Hematopoietic multipotent progenitor cell (in vitro differentiated cells): Measurements from ENCODE around the gene SPATA18. TPM values are rescaled to one million over a fixed set of nuclear protein-coding genes. Genes with fewer than 3 reads are reported as not detected.
"Not testable (repeated sequence)": the region's sequence is repeated elsewhere in the genome, so short reads cannot be mapped to it uniquely, and the experiment has no call there.

Experiments used
- DNase-seq, 3 donors: peaks; one replicate each; pipeline ENCODE4 v3.0.0-alpha.2; 2011 to 2015; ENCODE audit warnings: low read depth in 2 of 3, low spot score in 2 of 3
- total RNA-seq: library from RNA; depleted of rRNA; stranded (reverse); fragments of >200 nt; gene quantifications from one replicate; pipeline ENCODE4 v1.2.3, GENCODE V29; 2012

The SPATA18 gene
- total RNA-seq, 1 donor, result under 0.01 TPM

DNA sequence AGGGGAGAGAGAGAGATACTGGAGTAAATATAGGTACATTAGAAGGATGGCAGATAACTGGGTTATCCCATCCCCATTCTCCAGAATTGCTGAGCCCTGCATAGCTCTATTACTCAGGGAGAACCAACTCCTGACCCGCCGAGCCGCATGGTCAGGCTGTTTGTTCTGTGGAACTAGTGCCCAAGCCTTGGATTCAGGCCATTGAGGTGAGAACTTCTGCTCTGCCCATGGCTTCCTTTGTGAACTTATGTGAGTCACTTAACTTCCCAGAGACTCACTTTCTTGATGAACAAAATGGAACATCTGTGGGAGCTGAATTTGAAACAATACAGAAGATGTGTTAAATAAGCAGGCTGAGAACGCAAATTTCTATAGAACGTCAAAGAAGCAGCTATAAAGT lies 54.2 kb downstream of the SPATA18 start:
- no peak for DNase-seq

DNA sequence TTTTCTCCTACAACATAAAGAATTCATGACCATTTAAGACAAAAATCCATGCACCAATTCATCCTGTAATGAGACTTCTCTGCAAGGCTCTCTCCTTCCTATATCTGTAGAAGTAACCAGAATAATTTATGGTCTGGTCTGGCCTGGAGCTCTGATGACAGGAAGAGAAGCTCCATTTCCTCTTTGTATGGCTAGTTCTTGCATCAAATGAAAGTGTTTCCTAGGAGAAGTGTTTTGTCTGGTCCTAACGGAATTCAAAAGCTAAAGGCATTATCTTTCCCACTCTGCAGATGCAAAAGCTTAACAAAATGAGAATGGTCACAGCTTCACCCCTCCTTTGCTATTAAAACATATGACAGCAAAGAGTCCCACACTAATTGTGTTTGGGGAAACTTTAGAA lies 55.1 kb downstream of the SPATA18 start:
- DNase-seq, result no peak

DNA sequence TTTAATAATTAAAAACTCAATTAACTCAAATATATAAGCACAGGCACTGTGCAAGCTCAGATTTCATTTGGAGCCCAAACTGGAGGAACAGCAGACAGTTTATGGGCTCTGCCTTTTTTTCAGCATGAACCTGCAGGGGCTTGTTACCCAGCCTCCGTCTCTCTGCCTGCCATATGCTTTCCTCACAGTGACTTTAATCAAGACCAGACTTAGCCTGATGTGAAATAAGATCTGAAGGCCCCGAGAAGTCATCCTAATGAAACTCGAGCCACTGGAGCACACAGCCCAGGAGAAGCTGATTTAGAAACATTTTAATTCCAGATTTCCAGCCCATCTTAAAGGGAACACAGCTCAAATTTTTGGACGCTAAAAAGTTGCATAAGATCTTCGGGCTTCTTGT lies 55.6 kb downstream of the SPATA18 start:
- DNase-seq, result no peak

DNA sequence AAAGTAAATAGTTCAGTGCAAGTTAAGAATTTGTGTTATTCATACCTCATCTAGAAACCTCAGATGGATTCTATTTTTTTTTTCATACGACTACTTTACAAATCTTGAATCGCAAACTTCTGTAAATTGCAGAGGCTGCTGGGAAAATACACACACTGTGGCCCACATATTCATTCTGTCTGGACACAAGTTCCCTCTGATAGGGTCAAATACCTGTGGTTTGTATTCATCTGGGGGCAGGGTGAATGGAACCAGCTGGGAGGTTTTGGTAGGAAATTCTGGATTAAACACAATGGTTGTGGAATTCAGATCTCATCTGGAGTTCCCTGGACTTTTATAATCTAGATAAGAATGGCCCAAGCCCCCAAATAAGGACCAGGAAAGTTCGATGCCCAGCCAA lies 56.2 kb downstream of the SPATA18 start:
- no peak for DNase-seq

DNA sequence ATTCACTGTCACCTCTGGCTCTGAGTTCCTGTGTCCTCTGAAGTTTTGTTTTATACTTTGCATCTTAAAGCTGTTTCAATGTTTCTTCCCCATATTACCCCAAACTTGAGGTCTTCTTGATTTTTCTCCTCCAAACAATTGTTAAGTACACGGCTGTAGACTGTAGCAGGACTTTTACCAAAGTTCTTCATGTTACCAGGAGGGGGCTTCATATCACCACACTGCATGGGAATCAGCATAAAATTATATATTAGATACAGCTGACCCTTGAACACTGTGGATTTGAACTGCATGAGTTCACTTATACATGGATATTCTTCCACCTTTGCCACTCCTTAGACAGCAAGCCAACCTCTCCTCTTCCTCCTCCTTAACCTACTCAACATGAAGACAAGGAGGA lies 56.6 kb downstream of the SPATA18 start:
- no peak for DNase-seq

DNA sequence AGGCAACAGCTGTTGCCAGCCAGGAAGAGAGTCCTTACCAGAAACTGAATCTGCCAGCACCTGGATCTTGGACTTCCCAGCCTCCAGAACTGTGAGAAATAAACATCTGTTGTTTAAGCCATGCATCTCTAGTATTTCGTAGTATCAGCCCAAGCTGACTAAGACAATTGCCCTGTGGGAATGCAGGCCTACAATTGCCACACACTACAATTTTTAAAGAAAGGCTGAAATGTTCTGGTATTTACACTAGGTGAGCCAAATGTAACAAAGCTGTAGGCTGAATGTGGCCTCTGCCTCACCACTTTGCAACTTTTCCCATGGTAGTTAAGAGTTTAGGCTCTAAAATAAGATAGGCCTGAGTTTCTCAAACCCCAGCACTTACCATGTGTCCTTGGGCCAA lies 59.1 kb downstream of the SPATA18 start:
- DNase-seq, result no peak

DNA sequence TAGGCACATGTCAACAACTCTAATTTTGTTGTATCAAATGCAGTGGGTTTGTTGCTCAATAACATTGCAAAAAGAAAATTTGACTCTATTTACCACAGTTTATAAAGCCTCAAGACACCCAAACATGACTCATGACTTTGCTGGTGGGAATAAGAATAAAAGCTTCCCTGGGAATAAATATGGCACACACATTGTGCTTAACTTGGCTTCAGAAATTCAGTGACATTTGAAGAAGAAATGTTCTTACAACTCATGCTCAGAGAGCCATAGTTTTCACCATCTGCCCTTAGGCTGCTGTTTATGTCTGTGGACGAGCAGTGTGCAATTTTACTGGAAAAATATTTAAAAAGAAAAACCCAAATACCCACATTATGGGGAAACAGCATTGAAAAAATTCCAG lies 60.9 kb downstream of the SPATA18 start:
- no peak for DNase-seq

DNA sequence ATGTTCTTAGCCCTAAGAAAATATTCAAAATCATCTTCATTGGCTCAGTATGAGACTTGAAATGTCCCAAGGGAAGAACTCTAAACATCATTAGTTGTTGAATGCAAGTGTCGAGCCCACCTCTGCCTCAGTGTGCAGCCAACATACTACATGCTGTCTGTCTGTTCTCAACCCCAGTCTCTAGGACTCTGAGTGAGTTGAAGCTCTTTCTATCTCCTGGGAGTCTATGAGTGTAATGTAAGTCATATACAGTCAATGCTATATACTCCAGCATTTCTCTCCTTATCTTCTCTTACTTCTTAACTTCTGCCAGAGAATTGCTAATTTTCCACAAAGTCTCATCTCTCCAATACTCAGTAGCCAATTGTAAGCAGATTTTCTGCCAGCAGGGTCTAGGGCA lies 61.3 kb downstream of the SPATA18 start:
- no peak for DNase-seq

DNA sequence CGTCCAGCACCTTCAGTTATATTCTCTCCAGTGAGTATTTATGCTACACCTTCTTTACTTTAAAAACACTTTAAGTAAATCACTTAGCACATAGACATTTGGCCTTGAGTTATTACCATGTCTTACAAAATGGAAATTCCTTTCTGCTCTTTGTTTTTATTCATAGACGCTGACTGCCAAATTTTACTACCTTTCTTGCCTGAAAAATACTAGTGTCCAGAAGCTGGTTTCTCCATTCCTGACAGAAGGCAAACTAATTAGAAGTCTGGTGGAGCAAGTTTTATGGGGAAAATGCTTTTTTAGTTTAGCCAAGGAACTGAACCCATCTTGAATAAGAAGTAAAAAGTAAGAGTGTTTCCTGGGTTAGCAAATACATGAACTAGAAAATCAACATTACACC lies 65.5 kb downstream of the SPATA18 start:
- DNase-seq, result no peak

DNA sequence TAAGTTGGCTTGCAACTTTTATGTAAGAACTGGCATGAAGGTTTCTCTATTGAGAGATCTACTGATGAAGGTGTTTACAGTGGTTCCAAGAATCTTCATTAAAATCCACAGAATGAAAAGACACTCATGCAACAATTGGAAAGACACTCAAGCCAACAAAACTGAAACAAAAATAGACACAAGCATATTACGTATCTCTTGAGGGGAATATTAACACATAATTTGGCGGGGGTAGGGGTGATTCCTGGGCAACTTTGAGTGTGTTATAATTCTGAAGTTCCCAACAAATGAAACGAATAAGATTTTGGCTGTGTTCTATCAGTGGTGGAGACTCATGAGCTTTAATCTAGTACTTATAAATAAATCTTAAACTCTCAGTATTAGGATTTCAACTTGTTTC lies 75.1 kb downstream of the SPATA18 start:
- no peak for DNase-seq

DNA sequence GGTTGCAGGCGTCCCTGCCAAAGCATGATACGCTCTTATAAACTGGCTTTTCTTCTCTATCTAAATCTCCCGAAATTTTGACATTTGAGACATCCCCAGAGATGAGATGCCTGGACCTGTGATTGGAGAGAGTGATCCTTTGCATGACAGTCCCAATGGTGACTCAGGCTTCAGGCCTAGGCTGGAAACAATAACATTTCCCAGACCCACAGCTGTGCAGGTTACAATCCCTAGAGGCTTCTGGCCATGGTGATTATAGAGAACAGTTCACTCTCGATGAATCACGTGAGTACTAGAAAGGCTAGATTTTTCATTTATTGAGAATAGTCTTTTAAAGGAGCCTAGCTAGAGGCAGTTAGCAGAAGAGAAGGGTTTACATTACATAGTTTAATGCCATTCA lies 75.9 kb downstream of the SPATA18 start:
- DNase-seq, result no peak

DNA sequence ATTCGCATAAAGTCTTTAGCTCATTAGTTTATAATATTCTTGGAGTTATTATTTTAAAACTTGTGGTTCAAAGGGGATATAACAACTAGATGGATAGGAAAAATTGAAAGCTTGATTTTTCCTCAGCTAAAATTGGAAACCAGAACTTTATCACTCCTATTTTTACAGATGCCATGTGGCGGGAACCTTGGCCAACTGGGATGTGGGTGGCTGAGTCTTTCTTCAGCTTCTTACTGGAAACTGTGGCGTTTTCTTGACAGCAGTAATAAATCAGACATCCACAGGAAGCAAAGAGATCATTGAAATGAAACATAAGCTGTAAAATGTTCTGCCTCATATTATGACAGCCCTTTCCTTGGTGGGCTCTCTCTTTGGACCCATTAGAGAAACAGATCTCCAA lies 84.1 kb downstream of the SPATA18 start:
- no peak for DNase-seq

DNA sequence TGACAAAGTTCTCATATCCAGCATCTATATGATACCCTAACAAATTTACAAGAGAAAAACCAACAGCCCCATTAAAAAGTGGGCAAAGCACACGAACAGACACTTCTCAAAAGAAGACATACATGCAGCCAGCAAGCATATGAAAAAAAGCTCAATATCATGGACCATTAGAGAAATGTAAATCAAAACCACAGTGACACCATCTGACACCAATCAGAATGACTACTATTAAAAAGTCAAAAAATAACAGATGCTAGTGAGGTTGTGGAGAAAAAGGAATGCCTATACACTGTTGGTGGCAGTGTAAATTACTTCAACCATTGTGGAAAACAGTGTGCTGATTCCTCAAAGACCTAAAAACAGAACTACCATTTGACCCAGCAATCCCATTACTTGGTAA lies 86.0 kb downstream of the SPATA18 start:
- DNase-seq, result not testable (repeated sequence)

DNA sequence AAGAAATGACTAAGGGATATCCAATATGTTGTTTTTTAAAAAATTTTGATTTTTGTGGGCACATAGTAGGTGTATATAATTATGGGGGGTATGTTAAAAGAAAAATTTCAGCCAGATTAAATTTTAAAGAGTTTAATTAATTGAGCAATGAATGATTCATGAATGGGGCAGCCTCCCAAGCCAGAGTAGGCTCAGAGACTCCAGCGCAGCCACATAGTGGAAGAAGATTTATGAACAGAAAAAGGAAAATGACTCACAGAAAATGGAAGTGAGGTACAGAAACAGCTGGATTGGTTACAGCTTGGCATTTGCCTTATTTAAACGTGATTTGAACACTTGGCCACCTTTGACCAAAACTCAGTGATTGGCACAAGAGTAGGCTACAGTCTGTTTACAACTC lies 91.7 kb downstream of the SPATA18 start:
- no peak for DNase-seq

DNA sequence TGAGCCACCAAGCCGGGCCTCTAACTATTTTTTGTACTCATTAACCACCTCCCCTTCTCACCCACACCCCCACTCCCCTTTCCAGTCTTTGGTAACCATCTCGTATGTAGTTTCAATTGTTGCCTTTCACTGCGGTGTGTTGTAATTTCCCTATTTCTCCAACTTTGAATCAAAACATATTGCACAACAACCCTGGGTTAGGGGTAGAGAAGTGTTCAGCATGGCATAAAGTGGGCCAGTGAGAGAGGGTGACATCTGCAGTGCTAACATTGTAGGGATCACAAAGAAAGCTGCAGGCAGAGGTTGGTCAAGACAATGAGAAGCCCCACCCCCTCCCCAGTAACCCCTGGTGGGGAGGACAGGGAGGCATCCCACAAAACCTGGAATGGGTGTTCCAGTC lies 92.7 kb downstream of the SPATA18 start:
- no peak for DNase-seq

DNA sequence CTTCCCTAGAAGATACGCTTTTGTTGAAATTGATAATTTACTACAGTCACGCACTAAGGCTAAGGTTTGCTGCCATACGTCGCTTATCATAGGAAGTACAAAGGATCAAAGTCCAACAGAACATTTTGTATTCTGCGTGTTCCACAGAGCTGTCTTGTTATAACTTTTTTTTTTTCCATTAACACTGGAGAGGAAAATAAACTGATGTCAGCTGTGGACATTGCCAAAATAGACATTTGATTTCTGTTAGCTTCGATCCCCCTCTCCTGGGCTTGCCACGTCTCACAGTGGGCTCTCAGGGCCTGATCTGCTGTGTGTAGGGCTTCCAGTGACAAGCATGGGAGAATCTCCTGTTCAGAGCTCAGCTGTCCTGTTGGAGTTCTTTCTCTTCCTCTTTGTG lies 93.3 kb downstream of the SPATA18 start:
- no peak for DNase-seq

Other genes starting within 250 kb of the SPATA18 start
- 23.2 TPM for gene DCUN1D4, start 208.2 kb upstream of the SPATA18 start, total RNA-seq
- gene LRRC66, start 30.9 kb upstream of the SPATA18 start, total RNA-seq, result not detected
- gene SGCB, start 13.0 kb upstream of the SPATA18 start, total RNA-seq, result 0.54 TPM